GM10248 (cell line): ENCODE results near the gene SH3TC1.

Experiments
- CTCF ChIA-PET: fragments of 300-600 bp; sonication (Branson Sonifier 250); formaldehyde crosslinking; extraction: SDS; loops from one replicate; lab custom pipeline; 2021; ENCODE audit warnings: antibody characterized with exemption; lab: Yijun Ruan, JAX
- POLR2A ChIA-PET: fragments of 350-650 bp; sonication (Branson Sonifier 250); formaldehyde crosslinking; extraction: SDS; loops from one replicate; lab custom pipeline; 2020; ENCODE audit warnings: antibody characterized with exemption; lab: Yijun Ruan, JAX
- DNase-seq: peaks from one replicate; pipeline ENCODE4 v3.0.0; 2012; ENCODE audit errors: extremely low spot score
- CTCF ChIP-seq: IDR thresholded peaks from 2 replicates; pipeline ENCODE4 v1.5.1; 2012; ENCODE audit warnings: mild to moderate bottlenecking, low read depth; ENCODE audit errors: extremely low read depth, missing control alignments, control extremely low read depth

Gene SH3TC1

DNA sequence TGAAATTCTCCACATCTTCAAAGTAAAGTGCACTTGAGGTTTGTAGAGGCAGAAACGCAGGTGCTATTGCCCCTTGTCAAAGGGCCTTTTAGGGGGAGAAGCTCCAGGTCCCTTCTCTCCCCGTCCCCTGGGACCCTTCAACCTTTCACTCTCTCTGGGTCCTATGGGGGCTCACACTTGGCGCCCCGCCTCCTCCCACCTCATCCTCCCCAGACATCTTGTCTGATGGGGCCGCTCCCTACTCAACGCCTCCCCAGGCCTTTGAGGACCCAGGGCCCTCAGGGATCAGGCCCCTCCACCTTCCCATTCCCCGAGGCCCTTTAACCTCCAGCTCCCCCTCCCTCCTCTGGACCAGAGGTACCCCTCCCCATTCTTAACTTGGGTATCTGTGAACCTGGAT lies 69.1 kb downstream of the SH3TC1 start:
- no peak for TF ChIP-seq CTCF
- POLR2A ChIA-PET: no interaction called here
- DNase-seq: no peak
- CTCF ChIA-PET: interaction anchor here (0.9 to 4.4 kb wide), 7 partner anchors 23 to 159 kb away, joined by 3 to 85 read pairs (median 5); no protein-coding TSS in a partner anchor

DNA sequence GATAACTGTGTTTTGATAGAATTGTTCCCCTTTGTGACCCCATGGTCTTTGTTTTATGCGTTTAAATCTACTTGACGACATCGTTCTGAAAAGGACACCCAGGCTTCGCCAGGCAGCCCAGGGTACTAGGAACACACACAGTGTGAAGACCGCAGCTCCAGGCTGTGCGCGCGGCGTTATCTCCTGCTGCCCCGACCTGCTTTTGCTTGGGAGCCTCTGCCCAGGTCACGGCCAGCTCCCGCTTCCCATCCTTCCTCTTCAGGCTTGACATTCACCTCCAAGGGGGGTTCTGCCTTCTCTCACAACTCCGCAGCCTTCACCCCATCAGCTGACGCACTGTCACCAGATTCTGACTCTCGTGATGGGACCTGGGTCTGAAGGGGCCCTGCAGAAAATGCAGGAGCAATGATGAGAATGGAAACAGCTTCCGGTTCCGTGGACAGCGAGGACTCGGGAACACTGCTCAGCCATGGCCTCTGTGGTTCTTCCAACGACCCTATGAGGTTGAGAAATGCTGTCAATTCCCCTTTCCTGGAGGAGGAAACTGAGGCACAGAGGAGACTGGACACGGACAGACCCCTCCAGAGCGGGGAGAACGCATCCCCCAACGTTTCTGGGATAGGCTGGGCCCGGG lies 69.9 kb downstream of the SH3TC1 start:
- ChIA-PET CTCF (interaction anchor here (4.4 kb wide), 1 partner anchor 137 kb away, joined by 85 read pairs; no protein-coding TSS in a partner anchor), POLR2A (no interaction called here)

GRCh38 chr4:8269535-8270417 lies 70.7 kb downstream of the SH3TC1 start, which contains the start of gene HTRA3:
Gene HTRA3 (plus strand): TSS chr4:8269754. CDS start chr4:8269969, 215 bp downstream.
- DNase-seq: no peak
- ChIA-PET CTCF (no interaction called here), POLR2A (no interaction called here)
- no peak for TF ChIP-seq CTCF

More for the DNA sequence above, 69.9 kb downstream of the SH3TC1 start:
- no peak for TF ChIP-seq CTCF
- DNase-seq: no peak

GRCh38 chr4:8270418-8270771 lies 71.3 kb downstream of the SH3TC1 start:
- TF ChIP-seq CTCF: no peak
- DNase-seq: no peak
- POLR2A ChIA-PET: no interaction called here
- CTCF ChIA-PET: no interaction called here

GRCh38 chr4:8270912-8271815 lies 72.1 kb downstream of the SH3TC1 start:
- ChIA-PET CTCF (interaction anchor here (0.7 kb wide), 1 partner anchor 28 kb away, joined by 3 read pairs; no protein-coding TSS in a partner anchor), POLR2A (no interaction called here)
- no peak for TF ChIP-seq CTCF
- DNase-seq: no peak
